Forelimb muscle (tissue), 1 donor: ENCODE measurements around the gene METTL22. TPM values are rescaled to one million over a fixed set of nuclear protein-coding genes. Genes with fewer than 3 reads are reported as not detected.
"Not testable (repeated sequence)": the region's sequence is repeated elsewhere in the genome, so short reads cannot be mapped to it uniquely, and the experiment has no call there.

ENCODE experiments used
- DNase-seq: peaks from one replicate; pipeline ENCODE4 v3.0.0-alpha.2; 2013; ENCODE audit warnings: low read depth
- polyA plus RNA-seq: library from polyadenylated mRNA; unstranded; fragments of 120-200 nt; gene quantifications from one replicate; pipeline ENCODE4 v1.2.1, GENCODE V29; 2013; ENCODE audit not compliant: insufficient read length

Gene METTL22
- polyA plus RNA-seq, 1 donor, result 22.1 TPM

DNA sequence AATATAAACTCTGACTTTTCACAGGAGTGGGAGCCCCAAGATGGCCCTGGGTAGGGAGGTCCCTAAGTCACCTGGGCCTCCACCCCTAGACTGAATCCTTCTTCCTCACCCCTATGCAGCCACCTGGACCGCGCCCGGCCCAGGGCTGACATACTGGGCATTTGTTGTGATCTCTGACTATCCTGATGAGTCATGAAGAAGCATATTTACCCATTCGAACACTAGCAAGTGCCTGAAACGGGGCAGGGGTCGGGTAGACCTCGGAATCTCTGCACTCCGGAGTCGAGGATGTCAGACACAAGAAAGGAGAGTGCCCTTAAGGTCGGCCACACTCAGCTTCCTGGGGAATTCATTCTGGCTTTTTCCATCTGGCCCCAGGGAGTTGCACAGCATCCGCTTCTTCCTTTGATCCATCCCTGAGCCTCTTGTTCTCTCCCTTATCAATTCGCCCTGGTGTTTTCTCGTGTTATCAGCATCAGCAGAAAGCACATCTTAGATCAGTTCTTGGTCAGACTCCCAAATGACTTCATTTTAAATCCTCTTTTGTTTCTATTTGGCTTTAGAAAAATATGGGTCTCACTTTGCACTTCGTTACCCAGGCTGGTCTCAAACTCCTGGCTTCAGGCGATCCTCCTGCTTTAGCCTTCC is 10.4 kb downstream of the METTL22 start:
- no peak for DNase-seq

DNA sequence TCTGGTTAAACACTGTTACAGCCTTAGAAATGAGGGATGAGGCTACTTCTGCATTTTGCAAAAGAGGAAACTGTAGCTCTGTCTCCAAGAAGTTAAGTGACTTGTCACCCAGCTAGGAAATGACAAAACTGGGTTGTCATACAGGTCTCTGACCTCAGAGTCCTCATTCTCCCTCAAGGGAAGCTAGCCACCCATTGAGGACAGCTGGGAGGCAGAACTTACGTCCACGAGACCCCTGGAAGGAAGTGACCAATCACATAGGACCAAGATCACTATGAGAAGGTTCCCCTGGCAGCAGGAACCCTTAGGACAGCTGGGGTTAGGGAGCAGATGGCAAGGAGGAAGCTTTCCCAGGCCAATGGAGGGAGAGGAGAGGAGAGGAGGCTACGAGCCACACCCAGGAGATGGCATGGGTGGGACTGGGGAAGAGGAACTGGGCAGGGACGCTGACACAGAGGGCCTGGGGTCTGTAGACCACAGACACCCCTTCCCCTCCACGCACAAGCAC is 11.2 kb downstream of the METTL22 start:
- no peak for DNase-seq

DNA sequence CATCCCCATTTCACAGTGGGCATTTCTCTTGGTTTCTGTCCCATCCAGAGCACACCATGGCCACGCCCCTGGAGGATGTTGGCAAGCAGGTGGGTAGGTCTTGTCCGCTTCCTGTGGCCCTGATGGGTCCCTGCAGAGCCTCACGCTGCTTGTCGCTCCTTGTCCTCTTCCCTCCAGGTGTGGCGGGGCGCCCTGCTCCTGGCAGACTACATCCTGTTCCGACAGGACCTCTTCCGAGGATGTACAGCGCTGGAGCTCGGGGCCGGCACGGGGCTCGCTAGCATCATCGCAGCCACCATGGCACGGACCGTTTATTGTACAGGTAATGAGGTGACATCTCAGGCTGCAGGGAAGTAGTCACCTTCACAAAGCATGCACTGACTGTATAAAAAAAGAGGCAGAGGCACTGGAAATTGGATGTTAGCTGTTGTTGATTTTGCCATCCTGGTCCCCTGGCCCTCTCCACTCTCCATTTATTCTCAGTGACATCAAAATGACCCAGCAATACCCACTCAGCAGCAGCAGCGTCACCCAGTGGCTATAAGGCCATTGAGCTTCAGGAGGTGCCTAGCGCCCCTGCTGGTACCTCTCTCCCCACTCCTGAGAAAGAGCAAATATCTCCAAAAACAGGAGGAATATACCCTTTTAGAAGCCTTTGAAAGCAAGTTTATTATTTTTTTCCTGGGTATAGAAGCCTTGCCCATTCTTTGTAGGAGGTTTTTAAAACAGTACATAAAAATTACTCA is 13.7 kb downstream of the METTL22 start:
- no peak for DNase-seq

DNA sequence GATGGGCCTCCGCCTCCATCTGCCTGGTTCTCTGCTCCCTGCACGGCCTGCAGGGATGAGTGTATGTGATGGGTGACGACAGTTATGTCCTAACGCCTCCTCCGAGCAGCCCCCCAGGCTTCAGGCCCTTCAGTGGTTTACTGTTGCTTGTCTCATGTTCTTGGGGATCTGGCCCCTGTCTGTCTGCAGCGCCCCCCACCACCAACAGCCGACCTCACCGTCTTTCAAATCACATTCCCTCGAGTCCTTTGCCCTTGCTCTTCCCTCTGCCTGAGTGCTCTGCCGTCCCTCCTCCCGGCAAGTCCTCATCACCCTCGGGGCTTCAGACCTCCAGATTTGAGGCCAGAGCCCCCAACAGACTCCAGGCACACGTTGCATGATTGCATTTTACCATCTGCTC is 18.2 kb downstream of the METTL22 start:
- DNase-seq, result no peak

DNA sequence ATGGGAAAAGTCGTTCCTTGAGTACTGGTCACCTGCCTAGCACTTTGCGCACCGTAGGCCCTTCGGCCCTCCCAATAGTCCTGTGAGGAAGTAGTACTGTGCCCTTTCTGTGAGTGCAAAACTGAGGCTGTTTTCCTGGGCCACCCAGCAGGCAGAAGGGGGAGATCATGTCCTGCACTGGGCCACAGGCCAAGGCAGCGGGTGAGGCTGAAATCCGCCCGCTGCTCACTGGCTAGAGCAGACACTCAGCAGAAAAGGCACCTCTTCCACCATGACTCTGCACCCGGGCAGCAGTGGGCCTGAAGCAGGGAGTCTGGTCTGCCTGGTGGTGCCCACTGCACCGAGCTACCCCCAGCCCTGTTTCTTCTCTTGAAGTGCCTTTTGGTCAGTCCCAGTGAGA is 20.2 kb downstream of the METTL22 start:
- no peak for DNase-seq

DNA sequence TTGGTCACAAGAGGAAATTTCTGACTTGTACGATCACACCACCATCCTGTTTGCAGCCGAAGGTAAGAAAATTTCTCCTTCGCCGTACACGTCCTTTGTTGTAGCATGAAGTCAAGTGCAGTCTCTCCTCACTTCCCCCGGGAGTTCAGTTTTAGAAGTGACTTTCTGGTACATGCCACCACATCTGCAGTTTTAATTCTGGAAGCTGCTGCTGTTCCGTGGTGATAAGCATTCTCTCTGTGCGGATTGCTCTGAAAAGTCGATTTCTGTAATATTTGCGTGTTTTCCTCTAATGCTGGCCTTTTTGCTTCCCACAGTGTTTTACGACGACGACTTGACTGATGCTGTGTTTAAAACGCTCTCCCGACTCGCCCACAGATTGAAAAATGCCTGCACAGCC is 20.6 kb downstream of the METTL22 start:
- no peak for DNase-seq

DNA sequence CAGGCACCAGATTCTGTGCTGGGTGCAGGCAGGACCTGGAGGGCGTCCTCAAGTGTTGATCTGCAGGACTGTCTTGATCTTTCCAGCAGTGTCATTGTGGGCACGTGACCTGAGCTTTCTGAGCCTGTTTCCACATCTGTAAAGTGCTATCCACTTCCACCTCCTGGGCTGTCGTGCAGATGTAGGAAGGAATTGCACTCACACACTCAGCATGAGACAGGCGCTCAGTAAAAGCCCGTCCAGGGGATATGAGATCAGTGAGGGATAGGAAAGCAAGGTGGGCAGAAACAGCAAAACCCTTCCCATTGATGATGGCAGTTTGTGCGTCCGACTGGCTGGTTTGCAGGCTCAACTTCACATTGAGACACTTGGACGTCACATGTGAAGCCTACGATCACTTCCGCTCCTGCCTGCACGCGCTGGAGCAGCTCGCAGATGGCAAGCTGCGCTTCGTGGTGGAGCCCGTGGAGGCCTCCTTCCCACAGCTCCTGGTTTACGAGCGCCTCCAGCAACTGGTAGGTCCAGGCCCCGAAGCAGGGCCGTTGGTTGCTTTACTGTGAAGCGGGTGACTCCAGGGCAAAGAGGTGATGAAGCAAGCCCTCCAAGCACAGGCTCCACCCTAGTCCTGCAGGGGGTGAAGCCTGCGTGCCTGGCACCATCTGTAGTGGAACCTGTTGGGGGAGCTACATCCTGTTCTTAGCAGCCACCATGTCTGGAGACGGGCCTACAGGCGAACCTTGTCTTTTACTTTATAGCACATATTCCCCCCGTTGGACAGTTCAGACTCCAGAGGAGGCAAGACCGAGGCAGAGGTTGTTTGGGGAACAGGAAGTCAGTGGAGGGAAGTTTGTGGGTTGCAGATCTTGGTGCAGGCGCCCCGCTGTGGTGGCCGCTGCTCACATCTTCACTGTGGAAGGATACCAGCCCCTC is 23.0 kb downstream of the METTL22 start:
- DNase-seq, result no peak

DNA sequence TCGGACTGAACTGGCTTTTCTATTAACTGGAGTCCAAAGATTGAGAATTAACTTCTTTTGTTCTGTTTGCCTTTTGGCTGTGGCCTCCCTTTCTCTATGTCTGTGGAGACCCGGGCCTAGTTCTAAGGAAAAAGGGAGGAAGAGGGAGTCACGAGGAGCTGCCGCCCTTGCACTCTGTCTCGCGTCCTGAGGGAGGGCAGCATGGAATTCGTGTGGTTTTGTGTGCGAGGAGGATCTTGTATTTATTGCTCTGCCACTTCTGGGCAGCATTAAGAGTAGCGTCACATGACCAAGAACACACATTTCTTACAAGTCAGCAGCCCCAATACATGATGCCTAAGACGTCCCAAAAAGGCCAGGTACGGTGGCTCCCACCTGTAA is 23.6 kb downstream of the METTL22 start:
- no peak for DNase-seq

DNA sequence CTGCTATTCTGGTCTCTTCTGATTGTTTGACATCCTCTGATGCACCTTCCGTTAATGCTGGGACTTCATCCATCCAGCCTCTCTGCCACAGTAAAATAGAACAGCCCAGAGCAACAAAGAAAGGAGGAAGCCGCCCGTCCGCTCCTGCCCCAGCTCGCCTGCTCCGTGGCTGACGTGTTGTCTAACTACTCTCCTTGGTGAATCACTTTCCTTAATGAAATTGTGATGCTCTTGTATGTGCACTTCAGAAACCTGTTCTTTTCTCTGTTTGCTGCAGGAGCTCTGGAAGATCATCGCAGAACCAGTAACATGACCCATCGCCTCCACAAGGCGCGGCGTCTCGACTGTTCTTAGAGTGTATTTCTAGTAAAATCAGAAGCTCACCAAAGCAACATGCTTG is 24.3 kb downstream of the METTL22 start:
- no peak for DNase-seq

DNA sequence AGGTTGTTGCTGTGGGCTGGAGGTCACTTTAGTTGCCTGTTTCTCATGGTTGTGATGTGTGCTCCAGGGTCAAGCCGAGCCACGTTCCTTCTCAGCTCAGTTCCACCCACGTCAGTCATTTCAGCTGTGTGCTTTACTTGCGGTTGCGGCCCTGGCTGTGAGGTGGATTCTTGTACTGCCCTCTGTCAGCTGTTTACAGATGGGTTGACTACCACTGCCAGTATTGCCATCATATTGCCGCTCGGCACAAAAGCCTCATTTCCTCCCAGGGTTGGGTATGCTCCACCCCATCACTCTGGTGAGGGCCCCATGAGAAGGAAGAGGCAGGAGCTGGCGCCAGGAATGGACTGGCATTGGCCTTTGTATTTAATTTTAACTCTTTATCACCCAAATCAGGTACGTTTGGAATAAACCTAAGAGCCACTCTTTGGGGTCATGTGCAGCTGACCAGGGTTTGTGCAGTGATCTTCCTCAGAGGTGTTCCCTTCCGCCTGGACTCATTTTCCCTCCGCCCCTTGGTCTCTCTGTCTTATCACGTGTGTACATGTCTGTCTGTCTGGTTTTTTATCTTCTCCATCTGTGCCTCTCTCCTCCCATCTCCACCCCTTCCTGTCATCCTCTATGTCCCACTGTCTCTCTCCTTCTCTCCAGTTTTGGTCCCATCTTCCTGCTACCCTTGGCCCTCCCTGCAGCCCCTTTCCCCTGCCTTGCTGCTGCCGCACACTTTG is 25.0 kb downstream of the METTL22 start:
- DNase-seq, result no peak

DNA sequence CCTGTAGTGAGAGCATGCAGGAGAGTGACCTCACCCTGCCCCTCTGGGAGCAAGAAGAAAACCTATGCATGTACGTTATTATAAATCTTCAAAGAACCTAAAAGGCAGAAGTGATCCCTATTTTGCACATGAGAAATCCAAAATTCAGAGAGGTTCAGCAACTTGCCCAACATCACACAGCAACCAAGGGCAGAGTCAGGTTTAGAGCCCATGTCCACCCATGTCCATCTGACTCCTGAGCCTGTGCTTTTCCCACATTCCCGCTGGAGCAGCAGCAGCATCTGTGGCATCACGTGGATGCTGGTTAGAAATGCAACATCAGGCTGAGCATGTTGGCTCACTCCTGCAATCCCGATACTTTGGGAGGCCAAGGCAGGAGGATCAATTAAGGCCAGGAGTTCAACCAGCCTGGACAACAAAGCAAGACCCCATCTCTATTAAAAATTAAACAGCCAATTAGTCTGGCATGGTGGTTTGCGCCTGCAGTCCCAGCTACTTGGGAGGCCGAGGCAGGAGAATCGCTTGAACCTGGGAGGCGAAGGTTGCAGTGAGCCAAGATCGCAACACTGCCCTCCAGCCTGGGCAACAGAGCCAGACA is 26.3 kb downstream of the METTL22 start:
- DNase-seq, result no peak

DNA sequence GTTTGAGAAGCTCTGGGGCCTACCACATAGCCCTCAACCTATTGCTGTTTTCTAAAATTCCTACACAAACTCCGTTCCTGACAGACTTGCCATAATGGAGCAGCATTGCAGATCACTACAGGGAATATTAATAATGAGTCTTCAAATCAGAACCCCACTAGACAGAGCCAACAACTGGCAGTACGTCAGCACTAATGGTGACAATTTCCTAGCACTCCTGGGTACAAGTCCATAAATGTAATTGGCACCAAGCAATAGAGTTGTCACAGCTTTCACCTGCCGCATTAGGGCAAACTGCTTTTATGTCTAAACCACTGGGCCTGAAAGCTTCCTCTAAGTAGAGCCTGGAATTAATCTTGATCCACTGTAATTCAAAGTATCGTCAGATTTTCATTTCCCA is 27.4 kb downstream of the METTL22 start:
- no peak for DNase-seq

DNA sequence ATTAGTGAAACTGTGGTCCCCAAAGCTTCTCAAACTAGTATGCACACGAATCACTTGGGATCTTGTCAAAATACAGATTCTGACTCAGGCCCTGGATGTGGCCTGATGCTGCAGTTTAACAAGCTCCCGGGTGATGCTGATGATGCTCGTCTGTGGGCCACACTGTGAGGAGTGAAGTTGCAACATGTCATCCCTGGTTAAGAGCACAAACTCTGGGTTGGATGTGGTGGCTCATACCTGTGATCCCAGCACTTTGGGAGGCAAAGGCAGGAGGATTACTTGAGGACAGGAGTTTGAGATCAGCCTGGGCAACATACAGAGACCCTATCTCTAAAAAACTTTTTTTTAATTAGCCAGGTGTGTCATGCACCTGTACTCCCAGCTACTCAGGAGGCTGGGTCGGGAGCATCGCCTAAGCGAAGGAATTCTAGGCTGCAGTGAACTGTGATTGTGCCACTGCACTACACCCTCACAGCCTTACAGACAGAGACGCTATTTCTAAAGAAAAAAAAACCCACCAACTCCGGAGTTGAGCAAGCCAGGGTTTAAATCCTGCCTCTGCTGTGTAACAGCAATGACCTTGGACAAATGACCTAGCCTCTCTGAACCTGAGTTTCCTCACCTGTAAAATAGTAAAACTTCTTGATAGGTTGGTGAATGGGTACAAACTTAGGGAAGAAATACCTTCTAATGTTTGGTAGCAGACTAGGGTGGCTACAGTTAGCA is 28.5 kb downstream of the METTL22 start:
- DNase-seq, result no peak

DNA sequence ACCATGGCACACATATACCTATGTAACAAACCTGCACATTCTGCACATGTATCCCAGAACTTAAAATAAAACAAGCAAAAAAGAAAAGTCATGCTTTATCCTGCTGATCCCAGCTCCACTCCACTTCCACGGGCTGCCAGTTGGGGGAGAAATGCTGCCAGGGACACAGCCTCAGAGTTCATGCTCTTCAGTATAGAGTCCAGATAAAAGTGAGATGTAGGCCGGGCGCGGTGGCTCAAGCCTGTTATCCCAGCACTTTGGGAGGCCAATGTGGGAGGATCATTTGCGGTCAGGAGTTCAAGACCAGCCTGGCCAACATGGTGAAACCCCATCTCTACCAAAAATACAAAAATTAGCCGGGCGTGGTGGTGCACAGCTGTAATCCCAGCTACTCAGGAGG is 30.5 kb downstream of the METTL22 start:
- not testable (repeated sequence) for DNase-seq

DNA sequence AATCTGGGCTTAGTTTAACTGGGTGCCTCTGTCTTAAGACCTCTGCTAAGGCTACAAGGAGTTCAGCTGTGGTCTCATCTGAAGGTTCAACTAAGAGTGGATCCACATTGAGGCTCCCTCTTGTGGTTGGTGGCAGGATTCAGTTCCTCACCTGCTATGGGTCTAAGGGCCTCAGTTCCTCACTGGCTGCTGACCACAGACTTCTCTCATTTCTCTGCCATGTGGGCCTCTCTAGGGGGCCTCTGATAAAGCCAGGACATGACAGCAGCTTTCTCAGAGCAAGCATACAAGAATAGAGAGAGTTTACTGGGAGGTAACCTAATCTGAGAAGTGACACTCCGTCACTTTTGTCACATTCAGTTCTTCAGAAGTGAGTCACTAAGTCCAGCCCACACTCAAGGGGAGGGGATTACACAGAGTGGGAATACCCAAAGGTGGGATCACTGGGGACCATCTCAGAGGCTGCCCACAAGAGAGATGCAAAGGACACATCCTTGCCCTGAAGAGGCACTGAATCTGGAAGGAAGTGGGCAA is 33.8 kb downstream of the METTL22 start:
- DNase-seq, result no peak

DNA sequence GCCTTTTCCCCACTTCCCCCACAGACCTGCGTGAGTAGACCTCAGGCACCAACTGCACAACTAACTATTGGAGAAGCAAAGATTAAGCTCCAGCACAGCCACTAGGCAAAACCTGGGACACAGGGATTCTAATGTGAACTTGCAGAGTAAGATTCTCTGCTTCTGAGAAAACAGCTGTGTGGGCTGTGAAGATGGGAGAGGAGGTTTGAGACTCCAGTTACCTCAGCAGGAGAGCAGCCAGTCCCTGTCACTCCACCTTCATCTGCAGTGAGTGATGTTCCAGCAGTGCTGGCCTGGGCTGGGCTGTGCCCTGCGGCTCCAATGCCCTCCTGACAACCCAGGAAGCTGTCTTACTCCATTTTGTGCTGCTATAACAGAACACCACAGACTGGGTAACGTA is 34.9 kb downstream of the METTL22 start:
- no peak for DNase-seq

DNA sequence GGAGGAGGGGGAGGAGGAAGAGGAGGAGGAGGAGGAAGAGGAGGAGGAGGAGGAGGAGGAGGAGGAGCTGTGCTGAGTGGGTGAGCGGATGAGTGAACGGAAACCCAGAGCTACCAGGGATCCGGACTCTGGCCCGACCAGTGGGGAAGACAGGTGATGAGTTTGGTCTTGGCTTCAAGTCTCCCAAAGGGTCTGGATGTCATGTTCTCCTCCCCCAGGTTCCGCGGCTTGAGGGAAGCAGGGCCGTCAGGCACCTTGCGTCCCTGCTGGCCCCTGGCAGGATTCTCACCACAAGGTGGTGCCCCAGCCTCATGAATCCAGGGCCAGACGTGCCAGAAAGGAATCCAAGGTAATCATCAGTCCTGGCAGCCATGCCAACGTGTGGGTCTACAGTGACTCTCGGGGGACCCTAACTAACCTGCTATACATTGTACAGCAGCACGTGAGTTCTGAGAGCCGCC is 39.4 kb downstream of the METTL22 start:
- DNase-seq, result no peak

DNA sequence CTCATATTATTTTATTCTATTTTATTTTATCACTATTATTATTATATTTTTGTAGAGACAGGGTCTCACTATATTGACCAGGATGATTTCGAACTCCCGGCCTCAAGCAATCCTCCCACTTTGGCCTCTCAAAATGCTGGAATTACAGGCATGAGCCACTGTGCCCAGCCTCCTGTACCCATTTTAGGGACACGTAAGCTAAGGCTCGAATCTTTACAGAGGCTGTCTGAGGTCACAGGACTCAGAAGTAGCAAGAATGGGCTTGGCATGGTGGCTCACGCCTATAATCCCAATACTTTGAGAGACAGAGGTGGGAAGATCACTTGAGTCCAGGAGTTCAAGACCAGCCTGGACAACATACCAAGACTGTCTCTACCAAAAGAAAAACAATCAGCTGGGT is 40.2 kb downstream of the METTL22 start:
- no peak for DNase-seq

DNA sequence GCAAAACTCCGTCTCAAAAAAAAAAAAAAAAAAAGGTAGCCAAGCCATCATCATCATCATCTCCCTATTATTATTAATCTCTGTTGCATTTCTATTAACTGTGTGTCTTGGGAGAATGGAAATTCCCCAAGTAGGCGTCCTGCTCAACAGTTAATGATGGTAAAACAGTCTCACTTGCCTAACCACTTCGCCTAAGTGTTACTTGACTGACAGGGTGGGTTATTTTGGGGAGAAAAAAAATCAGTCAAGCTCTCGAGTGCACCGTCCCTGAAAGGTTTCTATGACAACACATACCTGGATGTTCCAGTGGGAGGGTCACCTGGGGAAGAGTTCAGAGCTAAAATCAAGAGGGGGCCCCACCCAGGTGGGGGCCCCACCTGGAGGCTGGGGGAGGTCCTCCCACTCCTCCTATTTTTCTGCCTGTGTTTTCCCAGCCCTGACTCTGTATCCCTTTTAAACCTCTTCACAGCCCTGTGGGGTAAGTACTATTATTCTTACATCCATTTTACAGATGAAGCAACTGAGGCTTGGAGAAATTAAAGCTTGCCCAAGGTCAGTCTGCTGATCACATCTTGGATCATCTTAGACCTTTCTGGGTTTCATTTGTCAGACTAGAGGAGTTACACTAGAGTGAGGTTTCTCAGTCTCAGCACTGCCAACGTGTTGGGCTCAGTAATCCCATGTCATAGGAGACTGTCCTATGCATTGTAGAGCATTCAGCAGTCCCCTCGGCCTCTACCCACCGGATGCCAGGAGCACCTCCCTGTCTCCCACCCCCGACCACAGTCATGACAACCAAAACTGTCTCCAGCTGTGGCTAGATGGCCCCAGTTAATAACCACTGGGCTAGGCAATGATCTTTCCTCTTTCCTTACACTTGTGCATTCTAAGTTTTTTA is 41.9 kb downstream of the METTL22 start:
- DNase-seq, result no peak
